ENCODE results near the gene LRRFIP2.
"Not testable (repeated sequence)": the region's sequence is repeated elsewhere in the genome, so short reads cannot be mapped to it uniquely, and the experiment has no call there.

LRRFIP2 gene

DNA sequence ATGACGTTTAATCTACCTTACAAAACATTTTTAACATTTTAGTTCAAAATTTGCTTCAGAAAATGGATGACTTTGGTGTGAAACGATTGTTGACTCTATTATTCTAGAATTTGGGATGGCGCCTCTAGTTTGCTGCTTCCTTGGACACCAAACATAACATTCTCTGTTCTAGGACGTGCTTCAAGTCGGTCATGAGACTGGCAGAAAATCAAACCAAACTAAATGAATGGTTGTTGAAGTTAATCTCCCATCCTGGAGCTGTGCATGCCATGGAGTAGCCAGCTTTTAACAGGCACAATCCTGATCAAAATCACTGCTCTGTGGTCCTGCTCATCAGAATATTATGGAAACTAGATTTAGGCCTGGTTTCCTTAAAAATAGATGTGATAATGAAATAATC is 9.6 kb upstream of the LRRFIP2 start:
- DNase-seq (ENCODE audit: low read depth): no peak

- DNase-seq (ENCODE audit: low read depth): no peak
Observed at GRCh38 chr3:37183375-37183831, 9.0 kb upstream of the LRRFIP2 start.

DNA sequence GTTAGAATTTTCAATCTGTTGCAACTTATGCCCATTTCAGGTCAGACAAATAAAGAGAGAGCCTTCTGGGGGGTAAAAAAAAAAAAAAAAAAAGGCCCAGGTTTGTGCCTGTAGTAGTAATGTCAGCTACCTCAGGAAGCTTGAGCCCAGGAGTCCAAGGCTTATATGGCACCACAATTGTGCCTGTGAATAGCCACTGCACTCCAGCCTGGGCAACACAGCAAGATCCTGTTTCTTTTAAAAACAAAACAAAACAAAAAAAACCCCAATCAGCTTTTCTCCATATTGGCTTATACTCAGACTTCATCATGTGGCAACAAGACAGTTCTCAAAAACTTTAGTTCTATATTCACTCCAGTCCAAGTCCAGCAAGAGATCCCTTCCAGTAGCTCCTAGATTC is 8.4 kb upstream of the LRRFIP2 start:
- no peak for DNase-seq (ENCODE audit: low read depth)

DNA sequence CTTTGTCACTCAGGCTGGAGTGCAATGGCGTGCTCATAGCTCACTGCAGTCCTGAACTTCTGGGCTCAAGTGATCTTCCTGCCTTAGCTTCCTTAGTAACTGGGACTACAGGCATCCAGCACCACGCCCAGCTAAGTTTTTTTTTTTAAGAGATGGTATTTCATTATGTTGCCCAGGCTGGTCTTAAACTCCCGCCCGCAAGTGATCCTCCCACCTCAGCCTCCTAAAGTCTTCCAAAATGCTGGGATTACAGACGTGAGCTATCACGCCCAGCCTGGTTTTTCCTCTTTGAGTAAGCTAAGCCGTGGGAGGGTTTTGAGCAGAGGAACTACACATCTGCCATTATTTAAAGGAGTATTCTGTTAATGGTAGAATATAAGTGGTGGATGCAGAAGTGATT is 7.4 kb upstream of the LRRFIP2 start:
- no peak for DNase-seq (ENCODE audit: low read depth)

DNA sequence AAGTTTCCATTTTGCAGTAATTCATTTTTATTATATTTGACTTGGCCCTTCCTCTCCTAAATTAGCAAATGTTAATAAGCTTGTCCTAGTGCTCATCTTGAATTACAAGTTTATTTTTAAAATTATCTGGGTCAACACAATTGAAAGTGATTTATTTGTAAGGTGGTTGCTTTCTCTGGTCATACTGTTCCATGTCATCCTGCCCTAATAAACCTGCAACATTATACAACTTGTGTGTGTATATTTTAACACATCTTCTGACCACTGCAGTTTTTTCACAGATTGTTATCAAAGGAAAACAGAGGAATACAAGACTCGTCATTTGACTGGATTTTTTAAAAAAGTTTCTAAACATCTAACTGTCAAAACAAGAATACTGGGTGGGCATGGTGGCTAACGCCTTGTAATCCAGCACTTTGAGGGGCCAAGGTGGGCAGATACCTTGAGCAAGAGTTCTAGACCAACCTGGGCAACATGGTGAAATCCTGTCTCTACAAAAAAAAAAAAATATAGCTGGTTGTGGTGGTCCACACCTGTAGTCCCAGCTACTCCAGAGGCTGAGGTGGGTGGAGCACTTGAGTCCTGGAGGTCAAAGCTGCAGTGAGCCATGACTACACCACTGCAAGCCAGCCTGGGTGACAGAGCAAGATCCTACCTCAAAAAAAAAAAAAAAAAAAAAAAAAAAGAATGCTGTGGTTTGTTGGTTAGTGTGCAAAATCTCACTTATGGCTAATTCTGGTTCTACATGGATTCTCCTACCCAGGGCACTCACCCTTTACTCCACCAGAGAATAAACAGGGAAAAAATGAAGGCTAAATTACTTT is 5.0 kb upstream of the LRRFIP2 start:
- DNase-seq (ENCODE audit: low read depth): no peak

DNA sequence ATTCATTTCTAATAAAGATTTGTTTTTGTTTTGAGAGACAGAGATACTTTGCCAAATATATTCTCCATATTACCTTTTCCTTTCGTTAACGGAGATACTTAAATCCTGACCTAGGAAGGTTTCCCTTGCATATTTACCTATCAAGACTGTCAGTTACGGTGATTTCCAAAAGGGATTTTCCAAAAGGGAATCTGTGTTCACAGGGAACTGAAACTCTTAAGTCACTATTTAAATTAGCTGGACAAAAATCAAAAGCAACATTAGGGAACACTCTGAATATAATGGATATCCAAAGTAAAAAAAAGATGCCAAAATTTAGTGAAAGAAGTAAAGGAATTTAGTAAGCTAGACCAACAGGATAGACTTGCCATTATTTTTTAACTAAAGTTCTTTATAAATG is 576 bp downstream of the LRRFIP2 start:
- DNase-seq (ENCODE audit: low read depth): no peak

GRCh38 chr3:37171144-37171543 is 3.2 kb downstream of the LRRFIP2 start:
- no peak for DNase-seq (ENCODE audit: low read depth)

GRCh38 chr3:37170513-37170912 is 3.9 kb downstream of the LRRFIP2 start:
- no peak for DNase-seq (ENCODE audit: low read depth)

- no peak for DNase-seq (ENCODE audit: low read depth)
Observed at GRCh38 chr3:37170060-37170459, 4.3 kb downstream of the LRRFIP2 start.

DNA sequence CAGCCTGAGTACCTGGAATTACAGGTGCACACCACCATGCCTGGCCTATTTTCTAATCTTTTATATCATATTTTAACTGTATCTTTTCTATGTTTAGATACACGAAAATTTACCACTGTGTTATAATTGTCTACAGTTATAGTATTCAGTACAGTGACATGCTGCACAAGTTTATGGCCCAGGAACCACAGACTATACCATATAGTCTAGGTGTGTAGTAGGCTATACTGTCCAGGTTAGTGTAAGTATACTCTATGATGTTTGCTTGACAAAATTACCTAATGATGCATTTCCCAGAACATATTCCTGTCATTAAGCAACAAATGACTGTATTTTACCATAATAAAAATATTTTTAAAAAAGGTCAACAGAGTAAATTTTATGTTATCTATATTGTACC is 5.5 kb downstream of the LRRFIP2 start:
- DNase-seq (ENCODE audit: low read depth): no peak

DNA sequence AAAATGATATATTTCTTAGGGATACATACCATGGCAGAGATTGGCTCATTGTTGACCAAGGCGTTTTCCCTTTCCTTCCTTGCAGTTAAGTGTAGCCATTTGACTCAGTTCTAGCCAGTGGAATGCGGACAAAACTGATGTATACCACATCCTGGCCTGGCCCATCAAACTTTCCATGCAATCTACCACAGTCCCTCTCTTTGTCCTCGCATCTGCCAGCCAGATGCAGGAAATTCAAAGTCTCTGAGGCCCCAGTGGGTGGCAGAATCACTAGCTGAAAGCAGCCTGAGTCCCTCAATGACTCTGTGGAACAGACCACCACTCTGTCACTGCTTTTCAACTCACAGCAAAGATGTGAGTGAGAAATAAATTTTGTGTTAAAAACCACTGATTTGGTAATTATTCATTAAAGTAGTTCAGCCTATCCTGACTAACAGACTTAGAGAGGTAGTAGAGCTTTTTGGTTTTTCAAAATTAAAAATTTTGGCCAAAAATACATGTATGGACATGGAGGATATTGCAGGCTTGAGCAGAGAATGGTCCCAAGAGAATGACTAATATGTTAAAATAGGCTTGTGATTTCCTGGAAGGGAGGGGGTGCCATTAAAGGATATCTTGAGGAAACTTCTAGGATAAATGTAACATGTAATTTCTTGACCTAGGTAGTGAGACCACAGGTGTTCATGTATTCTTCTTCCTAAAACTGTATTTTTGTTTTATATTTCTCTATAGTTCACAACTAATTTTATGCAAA is 10.9 kb downstream of the LRRFIP2 start:
- DNase-seq (ENCODE audit: low read depth): no peak

DNA sequence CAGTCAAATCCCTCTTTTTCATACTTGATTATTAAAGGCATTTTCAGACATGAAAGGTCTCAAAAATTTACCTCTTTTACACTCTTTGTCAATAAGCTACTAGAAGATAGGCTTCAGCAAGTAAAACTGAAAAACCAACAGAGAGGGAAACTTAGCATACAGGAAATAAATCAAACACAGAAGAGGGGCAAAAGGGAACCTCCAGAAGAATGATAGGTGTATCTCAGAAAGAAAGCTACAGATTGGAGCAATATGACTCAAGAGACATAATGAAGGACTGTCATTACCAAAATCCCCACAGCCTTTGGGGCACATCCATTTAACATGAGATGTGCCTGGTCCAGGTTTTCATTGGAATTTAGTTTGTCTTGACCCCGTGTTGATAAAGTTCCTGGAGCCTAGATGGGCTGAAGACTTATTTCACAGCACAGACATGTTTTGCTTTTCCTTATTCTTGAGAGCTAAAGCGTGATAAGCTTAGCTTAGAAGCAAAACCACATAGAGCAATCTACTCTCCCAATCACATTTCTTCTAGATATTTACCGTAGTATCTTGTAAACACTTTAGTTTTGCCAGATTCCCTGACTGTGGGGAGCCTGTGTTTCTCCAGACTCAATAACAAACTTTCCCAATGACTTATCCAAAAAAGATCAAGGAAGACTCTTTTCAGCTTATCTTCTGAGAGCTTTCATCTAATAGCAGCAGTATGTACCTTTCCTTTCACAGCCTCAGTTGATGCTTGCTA is 11.7 kb downstream of the LRRFIP2 start:
- no peak for DNase-seq (ENCODE audit: low read depth)

DNA sequence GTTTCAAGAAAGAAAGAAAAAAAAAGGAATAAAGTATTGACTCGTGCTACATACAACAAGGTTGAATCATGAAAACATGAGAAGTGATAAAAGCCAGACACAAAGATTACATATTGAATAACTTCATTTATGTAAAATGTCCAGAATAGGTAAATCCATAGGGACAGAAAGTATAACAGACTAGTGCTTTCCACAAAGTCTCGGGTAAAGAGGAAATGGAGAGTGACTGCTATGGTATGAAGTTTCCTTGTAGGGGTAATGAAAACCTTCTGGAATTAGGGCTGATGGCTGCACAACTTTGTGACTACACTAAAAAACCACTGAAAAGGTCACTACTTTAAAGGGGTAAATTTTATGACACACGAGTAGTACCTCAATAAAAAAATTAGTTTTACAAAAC is 13.0 kb downstream of the LRRFIP2 start:
- DNase-seq (ENCODE audit: low read depth): no peak

DNA sequence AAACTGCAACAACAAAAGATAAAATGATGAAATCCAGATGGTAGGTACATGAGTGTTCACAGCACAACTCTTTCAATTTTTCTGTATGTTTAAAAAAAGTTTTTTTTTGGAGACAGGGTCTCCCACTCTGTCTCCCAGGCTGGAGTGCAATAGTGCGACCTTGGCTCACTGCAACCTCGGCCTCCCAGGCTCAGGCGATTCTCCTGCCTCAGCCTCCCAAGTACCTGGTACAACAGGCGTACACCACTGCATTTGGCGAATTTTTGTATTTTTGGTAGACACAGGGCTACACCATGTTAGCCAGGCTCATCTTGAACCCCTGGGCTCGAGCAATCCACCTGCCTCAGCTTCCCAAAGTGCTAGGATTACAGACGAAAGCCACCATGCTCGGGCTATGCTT is 18.6 kb downstream of the LRRFIP2 start:
- DNase-seq (ENCODE audit: low read depth): no peak

DNA sequence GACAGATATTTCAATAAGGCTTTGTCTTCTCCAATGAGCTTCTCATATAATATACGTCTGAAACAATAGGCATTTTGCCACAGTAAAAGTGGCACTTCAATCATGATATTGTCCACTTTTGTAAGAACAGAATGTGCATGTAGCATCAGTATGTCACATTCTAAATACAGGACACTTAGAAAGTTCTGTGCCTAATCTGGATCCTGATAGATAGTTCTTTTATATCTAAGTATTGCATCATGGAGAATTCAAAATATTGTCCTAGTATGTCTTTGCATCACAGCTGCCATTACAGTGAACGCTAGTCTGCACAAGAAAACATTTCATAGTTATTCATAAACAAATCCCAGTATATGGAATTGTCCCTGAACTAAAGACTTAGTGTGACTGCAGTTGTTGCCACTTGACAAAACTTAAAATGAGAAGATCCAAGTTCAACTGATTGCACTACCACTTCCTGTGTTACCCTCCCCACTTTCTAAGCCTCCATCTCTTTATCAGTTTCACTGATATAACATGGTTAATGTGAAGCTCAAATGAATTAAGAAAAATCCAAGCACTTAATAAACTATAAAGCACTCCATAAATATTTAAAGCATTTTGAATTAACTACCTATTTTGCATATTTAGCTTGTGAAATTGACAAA is 19.6 kb downstream of the LRRFIP2 start:
- DNase-seq (ENCODE audit: low read depth): no peak

- no peak for DNase-seq (ENCODE audit: low read depth)
Observed at GRCh38 chr3:37150621-37151020, 23.8 kb downstream of the LRRFIP2 start.

- DNase-seq (ENCODE audit: low read depth): no peak
Observed at GRCh38 chr3:37149257-37149656, 25.1 kb downstream of the LRRFIP2 start.

- DNase-seq (ENCODE audit: low read depth): no peak
Observed at GRCh38 chr3:37148208-37148607, 26.2 kb downstream of the LRRFIP2 start.

DNA sequence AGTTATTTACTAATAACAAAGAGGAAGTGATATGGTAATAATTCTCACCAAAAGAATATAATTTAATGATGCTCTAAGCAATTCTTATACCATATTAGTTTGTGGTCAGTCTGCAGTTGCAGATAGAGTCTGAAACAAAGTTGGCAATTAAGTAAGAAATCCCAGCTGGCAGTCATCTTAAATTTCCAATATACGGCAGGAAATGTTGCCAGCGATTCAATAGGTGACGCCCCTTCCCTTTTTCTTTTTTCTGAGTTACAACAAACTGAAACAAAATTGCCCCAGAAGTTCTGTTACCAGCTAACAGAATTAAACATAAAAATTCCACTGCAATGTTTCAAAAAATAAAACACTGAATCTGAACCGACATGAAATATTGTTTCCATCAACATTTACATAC is 26.7 kb downstream of the LRRFIP2 start:
- no peak for DNase-seq (ENCODE audit: low read depth)

DNA sequence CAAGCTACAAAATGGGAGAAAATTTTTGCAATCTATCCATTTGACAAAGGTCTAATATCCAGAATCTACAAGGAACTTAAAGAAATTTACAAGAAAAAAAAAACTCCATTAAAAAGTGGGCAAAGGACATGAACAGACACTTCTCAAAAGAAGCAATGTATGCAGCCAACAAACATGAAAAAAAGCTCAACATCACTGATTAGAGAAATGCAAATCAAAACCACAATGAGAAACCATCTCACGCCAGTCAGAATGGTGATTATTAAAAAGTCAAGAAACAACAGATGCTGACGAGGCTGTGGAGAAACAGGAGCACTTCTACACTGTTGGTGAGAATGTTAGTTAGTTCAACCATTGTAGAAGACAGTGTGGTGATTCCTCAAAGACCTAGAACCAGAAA is 27.5 kb downstream of the LRRFIP2 start:
- DNase-seq (ENCODE audit: low read depth): not testable (repeated sequence)

DNA sequence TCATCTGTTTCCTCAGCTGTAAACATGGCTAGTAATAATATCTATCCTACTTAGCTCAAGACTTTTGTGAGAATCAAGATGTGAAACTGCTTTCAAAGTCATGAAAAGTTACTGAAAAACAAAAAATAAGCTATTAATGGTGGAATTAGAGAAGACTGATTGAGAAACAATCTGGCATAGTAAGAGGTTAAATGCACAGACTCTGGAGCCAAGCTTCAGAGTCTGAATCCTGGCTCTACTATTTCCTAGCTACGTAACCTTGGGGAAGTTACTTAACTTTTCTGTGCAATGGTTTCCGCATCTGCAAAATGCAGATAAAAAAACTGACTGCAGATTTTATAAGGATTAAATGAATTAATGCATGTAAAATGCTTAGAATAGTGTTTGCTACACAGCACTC is 28.8 kb downstream of the LRRFIP2 start:
- DNase-seq (ENCODE audit: low read depth): no peak

- no peak for DNase-seq (ENCODE audit: low read depth)
Observed at GRCh38 chr3:37144806-37145205, 29.6 kb downstream of the LRRFIP2 start.

All from stimulated activated CD8-positive, alpha-beta memory T cell treated with anti-CD3 and anti-CD28 coated beads, Interleukin-15, amount 100 ng/mL, for 24 hours (primary cell).